GM23248 (cell line): ENCODE results near the gene PRR36.

ENCODE experiments used
- EZH2 ChIP-seq: fragments of 200-600 bp; sonication (generic); IDR thresholded peaks from 2 replicates; pipeline ENCODE4 v1.6.1; 2018; ENCODE audit warnings: antibody characterized with exemption, mild to moderate bottlenecking; ENCODE audit not compliant: insufficient read depth, poor library complexity, severe bottlenecking
- EZH2phosphoT487 ChIP-seq: fragments of 200-600 bp; sonication (generic); IDR thresholded peaks from 2 replicates; pipeline ENCODE4 v1.6.1; 2018; ENCODE audit warnings: antibody characterized with exemption, moderate library complexity, mild to moderate bottlenecking, low read depth; ENCODE audit not compliant: insufficient read depth

DNA sequence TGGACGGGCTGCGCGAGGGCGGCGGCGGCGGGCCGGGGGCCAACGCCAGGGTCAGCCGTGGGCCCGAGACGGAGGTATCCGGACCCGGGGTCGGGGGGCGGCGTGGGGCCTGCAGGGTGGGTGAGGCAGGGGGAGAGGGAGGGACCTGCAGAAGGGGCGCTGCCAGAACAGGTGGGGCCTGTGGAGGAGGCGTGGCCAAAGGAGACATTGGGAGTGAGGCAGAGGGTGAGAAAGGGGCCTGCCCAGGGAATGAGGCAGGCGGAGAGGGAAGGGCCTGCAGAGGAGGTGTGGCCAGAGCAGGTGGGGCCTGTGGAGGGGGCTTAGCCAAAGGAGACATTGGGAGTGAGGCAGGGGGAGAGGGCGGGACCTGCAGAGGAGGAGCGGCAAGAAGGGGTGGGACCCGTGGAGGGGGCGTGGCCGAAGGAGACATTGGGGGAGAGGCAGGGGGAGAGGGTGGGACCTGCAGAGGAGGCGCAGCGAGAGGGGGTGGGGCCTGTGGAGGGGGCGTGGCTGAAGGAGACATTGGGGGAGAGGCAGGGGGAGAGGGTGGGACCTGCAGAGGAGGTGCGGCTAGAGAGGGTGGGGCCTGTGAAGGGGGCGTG is 4.2 kb downstream of the PRR36 start:
- TF ChIP-seq EZH2 (no peak), EZH2phosphoT487 (no peak)
